ENCODE measurements around the gene ANKS1B. TPM values are rescaled to one million over a fixed set of nuclear protein-coding genes. Genes with fewer than 3 reads are reported as not detected.

ANKS1B gene
- total and polyA plus RNA-seq, 10 of the 15 experiments (the other 5 are each of a cell fraction or from before 2014, with no cell fraction given): 0.16 to 1.3 (median 0.82) TPM; not detected in 7

GRCh38 chr12:98873776-98874175, 1111.0 kb downstream of the ANKS1B start (continued):
- TF ChIP-seq BCLAF1 (IDR thresholded peaks at IDR 0.05) (no peak), CREM (IDR thresholded peaks at IDR 0.05; ENCODE audit: low read depth) (no peak)

DNA sequence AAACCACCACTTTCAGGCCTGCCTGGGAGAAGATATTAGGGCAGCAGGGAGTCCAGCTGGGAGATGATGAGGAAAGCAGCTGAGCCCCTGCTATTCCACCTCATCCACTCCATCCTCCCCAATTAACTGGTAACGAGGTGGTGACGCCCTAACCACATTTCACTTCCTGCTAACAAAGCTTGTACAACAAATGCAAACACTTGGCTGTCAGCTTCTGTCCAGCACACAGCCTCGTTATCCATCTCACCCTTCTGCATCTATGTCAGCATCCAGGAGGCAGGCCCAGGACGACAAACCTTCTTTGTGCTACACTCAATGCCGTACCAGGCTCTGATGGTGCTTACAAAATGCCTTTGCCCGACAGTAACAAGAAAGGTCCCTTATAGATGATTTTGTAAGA, 1114.2 kb downstream of the ANKS1B start:
- POLR2A ChIA-PET: no interaction called here
- in situ Hi-C loops (cut with MboI): no loop called here

More for the DNA sequence above, 1114.2 kb downstream of the ANKS1B start:
- no peaks in the 10 kb centered on the region for H3K4me1 ChIP-seq (ENCODE audit: control insufficient read depth, insufficient read depth, low read length)
- TF ChIP-seq MEF2B (IDR thresholded peaks at IDR 0.05; ENCODE audit: partially characterized antibody, poor library complexity, severe bottlenecking) (no peak), MYC (IDR thresholded peaks at IDR 0.05; ENCODE audit: insufficient read depth, insufficient read length, insufficient replicate concordance, low read length, severe bottlenecking) (no peak), RCOR1 (conservative IDR thresholded peaks at IDR 0.05; ENCODE audit: low read depth, low read length) (no peak), ATF2 (IDR thresholded peaks at IDR 0.05; ENCODE audit: low read length) (no peak), ZNF207 (IDR thresholded peaks at IDR 0.05; ENCODE audit: borderline replicate concordance) (no peak), GATAD2B (conservative IDR thresholded peaks at IDR 0.05; ENCODE audit: low read depth) (no peak), BHLHE40 (IDR thresholded peaks at IDR 0.05; ENCODE audit: borderline replicate concordance in 1 of 2, low read depth in 2 of 2, low read length in 1 of 2) (no peak), CREB1 (IDR thresholded peaks at IDR 0.05; ENCODE audit: low read depth) (no peak), ZZZ3 (IDR thresholded peaks at IDR 0.05; ENCODE audit: control insufficient read depth, insufficient read length, low read depth) (no peak), CREM (IDR thresholded peaks at IDR 0.05; ENCODE audit: low read depth) (no peak), BMI1 (IDR thresholded peaks at IDR 0.05; ENCODE audit: borderline replicate concordance) (no peak)
- TF ChIP-seq, protein P1, sequence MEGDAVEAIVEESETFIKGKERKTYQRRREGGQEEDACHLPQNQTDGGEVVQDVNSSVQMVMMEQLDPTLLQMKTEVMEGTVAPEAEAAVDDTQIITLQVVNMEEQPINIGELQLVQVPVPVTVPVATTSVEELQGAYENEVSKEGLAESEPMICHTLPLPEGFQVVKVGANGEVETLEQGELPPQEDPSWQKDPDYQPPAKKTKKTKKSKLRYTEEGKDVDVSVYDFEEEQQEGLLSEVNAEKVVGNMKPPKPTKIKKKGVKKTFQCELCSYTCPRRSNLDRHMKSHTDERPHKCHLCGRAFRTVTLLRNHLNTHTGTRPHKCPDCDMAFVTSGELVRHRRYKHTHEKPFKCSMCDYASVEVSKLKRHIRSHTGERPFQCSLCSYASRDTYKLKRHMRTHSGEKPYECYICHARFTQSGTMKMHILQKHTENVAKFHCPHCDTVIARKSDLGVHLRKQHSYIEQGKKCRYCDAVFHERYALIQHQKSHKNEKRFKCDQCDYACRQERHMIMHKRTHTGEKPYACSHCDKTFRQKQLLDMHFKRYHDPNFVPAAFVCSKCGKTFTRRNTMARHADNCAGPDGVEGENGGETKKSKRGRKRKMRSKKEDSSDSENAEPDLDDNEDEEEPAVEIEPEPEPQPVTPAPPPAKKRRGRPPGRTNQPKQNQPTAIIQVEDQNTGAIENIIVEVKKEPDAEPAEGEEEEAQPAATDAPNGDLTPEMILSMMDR (IDR thresholded peaks at IDR 0.05 in 2 of 3, conservative IDR thresholded peaks at IDR 0.05 in 1 of 3; ENCODE audit: control insufficient read depth in 2 of 3, extremely low read depth in 1 of 3, insufficient read depth in 1 of 3, low read depth in 3 of 3, low read length in 3 of 3): no peak
- H3K27me3 ChIP-seq (replicated peaks in 1 of 2; ENCODE audit: control insufficient read depth in 2 of 2, insufficient read depth in 2 of 2, low read length in 1 of 2): peaks cover 0 to 2% of the 10 kb centered on the region in 2 experiments; a peak in 3 of 4 replicates
- no peaks in the 10 kb centered on the region for H4K20me1 ChIP-seq (ENCODE audit: control insufficient read depth, insufficient read depth)
- H3K4me3 ChIP-seq: no peak overlapping the region
- ChIA-PET RAD21 (ENCODE audit: unreplicated experiment) (no interaction called here), CTCF (no interaction called here), SMC1A (ENCODE audit: uncharacterized antibody, unreplicated experiment) (interaction anchor here (1.2 kb wide), 1 partner anchor 224 kb away, joined by 3 read pairs; no protein-coding TSS in a partner anchor)
- H2AFZ ChIP-seq (ENCODE audit: control insufficient read depth, low read depth, low read length): no peak overlapping the region
- no peak for ATAC-seq
- no peak for DNase-seq (ENCODE audit: low read depth, low spot score)
- no peak for FAIRE-seq
- no peak overlapping the region for H3K27ac ChIP-seq (ENCODE audit: control insufficient read depth, insufficient read depth)
- no peaks in the 10 kb centered on the region for H3K36me3 ChIP-seq (ENCODE audit: control insufficient read depth in 2 of 2, insufficient read depth in 2 of 2, low read length in 1 of 2)
- no peak overlapping the region for H3K4me2 ChIP-seq (ENCODE audit: control insufficient read depth, insufficient read depth)
- BruUV-seq (replicated peaks): no TSS peak
- intact Hi-C loops (cut with micrococcal nuclease; ENCODE audit: unreplicated experiment): no loop called here
- no peak overlapping the region for H3K9ac ChIP-seq (ENCODE audit: control insufficient read depth, insufficient read depth, low read length)
- WGBS (ENCODE audit: insufficient coverage, insufficient replicate concordance, low lambda C conversion rate, missing lambda C conversion rate): 14% methylated on average over 6 of the region's 6 CpGs
- no peaks in the 10 kb centered on the region for H3K79me2 ChIP-seq (ENCODE audit: control insufficient read depth, insufficient read depth, low read length)
- no peaks in the 10 kb centered on the region for H3K9me3 ChIP-seq (replicated peaks; ENCODE audit: control insufficient read depth, insufficient read depth, low read length)
